ENCODE data around the gene CLIC4.
"Not testable (repeated sequence)": the region's sequence is repeated elsewhere in the genome, so short reads cannot be mapped to it uniquely, and the experiment has no call there.

The CLIC4 gene

GRCh38 chr1:24884751-24885150 lies 139.5 kb downstream of the CLIC4 start:
- DNase-seq = no peak
- in situ Hi-C loops (cut with HindIII; ENCODE audit: low pct_ligation_motif_present, low pct_unique_long_range_greater_than_20kb, low sequenced_read_pairs) = no loop called here

GRCh38 chr1:24886241-24886640 lies 141.0 kb downstream of the CLIC4 start:
- in situ Hi-C loops (cut with HindIII; ENCODE audit: low pct_ligation_motif_present, low pct_unique_long_range_greater_than_20kb, low sequenced_read_pairs) = no loop called here
- DNase-seq = no peak

- in situ Hi-C loops (cut with HindIII; ENCODE audit: low pct_ligation_motif_present, low pct_unique_long_range_greater_than_20kb, low sequenced_read_pairs) = no loop called here
- no peak for DNase-seq
Observed at GRCh38 chr1:24888061-24888970, 143.1 kb downstream of the CLIC4 start.

- DNase-seq = no peak
- in situ Hi-C loops (cut with HindIII; ENCODE audit: low pct_ligation_motif_present, low pct_unique_long_range_greater_than_20kb, low sequenced_read_pairs) = no loop called here
Observed at GRCh38 chr1:24888971-24889676, 143.9 kb downstream of the CLIC4 start.

GRCh38 chr1:24890887-24891286 lies 145.6 kb downstream of the CLIC4 start:
- no peak for DNase-seq
- in situ Hi-C loops (cut with HindIII; ENCODE audit: low pct_ligation_motif_present, low pct_unique_long_range_greater_than_20kb, low sequenced_read_pairs) = no loop called here

GRCh38 chr1:24891367-24891766 lies 146.1 kb downstream of the CLIC4 start:
- in situ Hi-C loops (cut with HindIII; ENCODE audit: low pct_ligation_motif_present, low pct_unique_long_range_greater_than_20kb, low sequenced_read_pairs); DNase-seq: not testable (repeated sequence)

- in situ Hi-C loops (cut with HindIII; ENCODE audit: low pct_ligation_motif_present, low pct_unique_long_range_greater_than_20kb, low sequenced_read_pairs) = no loop called here
Observed at GRCh38 chr1:24892188-24893153, 147.2 kb downstream of the CLIC4 start.

GRCh38 chr1:24893431-24893830 lies 148.2 kb downstream of the CLIC4 start:
- in situ Hi-C loops (cut with HindIII; ENCODE audit: low pct_ligation_motif_present, low pct_unique_long_range_greater_than_20kb, low sequenced_read_pairs) = no loop called here
- DNase-seq = no peak

More at GRCh38 chr1:24892188-24893153, 147.2 kb downstream of the CLIC4 start:
- no peak for DNase-seq
